HCT116 (cell line): ENCODE data around the gene GATB. TPM values are rescaled to one million over a fixed set of nuclear protein-coding genes. Genes with fewer than 3 reads are reported as not detected.

Experiments
- ATAC-seq: fragments of 200-7000 bp; cut with Tn5 transposase; 2 replicates; pipeline ENCODE4 v1.9.1; 2020; ENCODE audit warnings: mild to moderate bottlenecking, moderate library complexity
- BruUV-seq: library from RNA; stranded (reverse); fragments of 400-500 nt; replicated peaks from 2 replicates; lab custom pipeline; 2021; lab: Mats Ljungman, UMichigan
- CTCF ChIA-PET: fragments of 300-600 bp; sonication (Branson Sonifier 250); formaldehyde crosslinking; loops from one replicate; lab custom pipeline; 2021; ENCODE audit warnings: antibody characterized with exemption; lab: Charles Lee
- POLR2A ChIA-PET: fragments of 300-600, 350-600 bp; sonication (Branson Sonifier 250); formaldehyde crosslinking; loops from one replicate; lab custom pipeline; 2021; ENCODE audit warnings: antibody characterized with exemption; lab: Charles Lee
- RAD21 ChIA-PET, 2 experiments: fragments of 300-600 bp; sonication (Branson Sonifier 250); formaldehyde crosslinking; loops; one replicate each; lab custom pipeline; 2023; ENCODE audit warnings: low total read pairs in 2 of 2; ENCODE audit not compliant: uncharacterized antibody in 2 of 2, unreplicated experiment in 2 of 2, low non-redundant PET in 1 of 2; lab: Charles Lee
- DNase-seq: peaks from one replicate; pipeline ENCODE4 v3.0.0-alpha.2; 2010; ENCODE audit warnings: low read depth, low spot score
- H2AFZ ChIP-seq: fragments of 200-600 bp; shearing (Covaris generic), sonication (generic); 2 replicates; pipeline ENCODE4 v1.6.1; 2017; ENCODE audit warnings: low read depth, mixed run types, mixed read lengths, antibody characterized with exemption, low read length; ENCODE audit not compliant: poor library complexity, severe bottlenecking
- H3K27ac ChIP-seq: 2 replicates; pipeline ENCODE4 v1.5.1; 2012; ENCODE audit warnings: low read depth, low read length
- H3K27me3 ChIP-seq: fragments of 200-600 bp; sonication (generic); 2 replicates; pipeline ENCODE4 v1.6.1; 2016; ENCODE audit warnings: mixed run types, low read length, mixed read lengths; ENCODE audit not compliant: insufficient read depth
- H3K36me3 ChIP-seq, 2 experiments: fragments of 200-500 bp in 1 of 2; fragments of 200-600 bp in 1 of 2; sonication (Bioruptor generic) in 1 of 2; sonication (generic) in 1 of 2; 2 replicates each; pipeline versions ENCODE4 v1.5.1 to v1.6.1; 2014 to 2016; ENCODE audit warnings: low read length in 2 of 2, inconsistent platforms in 1 of 2, mixed read lengths in 1 of 2, mixed run types in 1 of 2; ENCODE audit not compliant: insufficient read depth in 2 of 2, control insufficient read depth in 1 of 2
- H3K4me1 ChIP-seq, 2 experiments: fragments of 200-600 bp in 1 of 2; sonication (generic) in 1 of 2; 2 replicates each; pipeline versions ENCODE4 v1.5.1 to v1.6.1; 2012 to 2017; ENCODE audit warnings: low read length in 2 of 2, inconsistent platforms in 1 of 2, mild to moderate bottlenecking in 1 of 2, mixed read lengths in 1 of 2, mixed run types in 1 of 2, moderate library complexity in 1 of 2; ENCODE audit not compliant: insufficient read depth in 2 of 2, control insufficient read depth in 1 of 2
- H3K4me2 ChIP-seq: fragments of 200-600 bp; sonication (generic); 2 replicates; pipeline ENCODE4 v1.6.1; 2017; ENCODE audit warnings: mixed run types, low read length, mixed read lengths
- H3K4me3 ChIP-seq, 2 experiments: fragments of 200-600 bp in 1 of 2; sonication (generic) in 1 of 2; replicated peaks in 1 of 2; 2 replicates each; pipeline ENCODE4 v1.5.1; 2011 to 2016; ENCODE audit warnings: low read length in 2 of 2, control low read depth in 1 of 2, low read depth in 1 of 2, mild to moderate bottlenecking in 1 of 2, mixed read lengths in 1 of 2, mixed run types in 1 of 2
- H3K79me2 ChIP-seq: fragments of 200-600 bp; sonication (generic); 2 replicates; pipeline ENCODE4 v1.6.1; 2017; ENCODE audit warnings: mild to moderate bottlenecking, mixed run types, low read length, moderate library complexity, mixed read lengths; ENCODE audit not compliant: insufficient read depth
- H3K9ac ChIP-seq: fragments of 200-600 bp; sonication (generic); 2 replicates; pipeline ENCODE4 v1.6.1; 2016; ENCODE audit warnings: low read length, mixed read lengths
- H3K9me2 ChIP-seq: fragments of 200-600 bp; sonication (generic), shearing (Covaris generic); 2 replicates; pipeline ENCODE4 v1.6.1; 2017; ENCODE audit warnings: mixed run types, mild to moderate bottlenecking, moderate library complexity; ENCODE audit not compliant: insufficient read depth
- H3K9me3 ChIP-seq, 2 experiments: fragments of 200-500 bp in 1 of 2; fragments of 200-600 bp in 1 of 2; sonication (Bioruptor generic) in 1 of 2; sonication (generic) in 1 of 2; 2 replicates each; pipeline ENCODE4 v1.6.1; 2014 to 2017; ENCODE audit warnings: low read length in 2 of 2, mixed read lengths in 2 of 2, inconsistent platforms in 1 of 2, low read depth in 1 of 2, mild to moderate bottlenecking in 1 of 2, mixed run types in 1 of 2, moderate library complexity in 1 of 2; ENCODE audit not compliant: control insufficient read depth in 1 of 2, insufficient read depth in 1 of 2
- H4K20me1 ChIP-seq: fragments of 200-600 bp; sonication (generic), shearing (Covaris generic); 2 replicates; pipeline ENCODE4 v1.6.1; 2017; ENCODE audit warnings: mixed run types, mild to moderate bottlenecking, moderate library complexity; ENCODE audit not compliant: insufficient read depth
- ATF3 ChIP-seq: IDR thresholded peaks from 2 replicates; pipeline ENCODE4 v1.6.1; 2012
- CBX3 ChIP-seq: IDR thresholded peaks from 2 replicates; pipeline ENCODE4 v1.6.1; 2012; ENCODE audit warnings: low read depth
- CEBPB ChIP-seq: IDR thresholded peaks from 2 replicates; pipeline ENCODE4 v1.6.1; 2012; ENCODE audit warnings: low read depth
- EGR1 ChIP-seq: IDR thresholded peaks from 2 replicates; pipeline ENCODE4 v1.6.1; 2012; ENCODE audit warnings: low read depth
- ELF1 ChIP-seq: IDR thresholded peaks from 2 replicates; pipeline ENCODE4 v1.6.1; 2012; ENCODE audit warnings: low read depth, borderline replicate concordance
- EZH2 ChIP-seq: fragments of 200-600 bp; sonication (generic); IDR thresholded peaks from 2 replicates; pipeline ENCODE4 v1.6.1; 2017; ENCODE audit warnings: antibody characterized with exemption, mixed run types
- EZH2phosphoT487 ChIP-seq: fragments of 200-600 bp; IDR thresholded peaks from 2 replicates; pipeline ENCODE4 v1.6.1; 2018; ENCODE audit warnings: antibody characterized with exemption, borderline replicate concordance
- JUND ChIP-seq: IDR thresholded peaks from 2 replicates; pipeline ENCODE4 v1.6.1; 2012
- POLR2A ChIP-seq: IDR thresholded peaks from 2 replicates; pipeline ENCODE4 v1.7.0; 2011; ENCODE audit warnings: borderline replicate concordance; ENCODE audit not compliant: insufficient read depth, insufficient read length; ENCODE audit errors: extremely low read depth
- REST ChIP-seq: IDR thresholded peaks from 2 replicates; pipeline ENCODE4 v1.6.1; 2012; ENCODE audit warnings: low read depth
- SIN3A ChIP-seq: IDR thresholded peaks from 2 replicates; pipeline ENCODE4 v1.6.1; 2012; ENCODE audit warnings: low read depth
- SP1 ChIP-seq: IDR thresholded peaks from 2 replicates; pipeline ENCODE4 v1.6.1; 2012; ENCODE audit warnings: low read depth
- TCF7L2 ChIP-seq: IDR thresholded peaks from 2 replicates; pipeline ENCODE4 v1.7.0; 2011; ENCODE audit warnings: borderline replicate concordance, inconsistent platforms; ENCODE audit not compliant: insufficient read depth, insufficient read length; ENCODE audit errors: extremely low read depth
- ZBTB33 ChIP-seq: IDR thresholded peaks from 2 replicates; pipeline ENCODE4 v1.6.1; 2011; ENCODE audit warnings: mild to moderate bottlenecking, low read length, moderate library complexity; ENCODE audit not compliant: insufficient replicate concordance; ENCODE audit errors: extremely low read depth
- ZFX ChIP-seq: fragments of 450-650 bp; IDR thresholded peaks from 2 replicates; pipeline ENCODE4 v1.6.1; 2017
- intact Hi-C: fragments of 100-400 bp; cut with micrococcal nuclease; formaldehyde crosslinking; loops from 2 replicates; pipeline ENCODE4 v1.10.0; 2022
- total RNA-seq: library from RNA; stranded (reverse); gene quantifications from one replicate; pipeline ENCODE4 v1.2.1, GENCODE V29; 2021; ENCODE audit not compliant: unreplicated experiment
- TF ChIP-seq, protein P1 (sequence below): IDR thresholded peaks from 2 replicates; pipeline ENCODE4 v1.6.1; 2012
- TF ChIP-seq, protein P2 (sequence below), 3 experiments: fragments of 200-600 bp in 1 of 3; sonication (generic) in 1 of 3; IDR thresholded peaks in 2 of 3; conservative IDR thresholded peaks in 1 of 3; 2 replicates each; pipeline ENCODE4 v1.5.1; 2012 to 2017; ENCODE audit warnings: low read depth in 2 of 3, low read length in 2 of 3, antibody characterized with exemption in 1 of 3, borderline replicate concordance in 1 of 3, control low read depth in 1 of 3, mild to moderate bottlenecking in 1 of 3, mixed read lengths in 1 of 3, mixed run types in 1 of 3, moderate library complexity in 1 of 3; ENCODE audit not compliant: insufficient read depth in 1 of 3

GATB gene
- total RNA-seq, 1 experiment from 2014 or later: 29.3 TPM

- ATAC-seq (no peak), DNase-seq (no peak)
- Histone ChIP-seq H3K4me3 (no peak overlapping the region), H2AFZ (no peak overlapping the region), H3K79me2 (no peaks in the 10 kb centered on the region), H3K36me3 (no peaks in the 10 kb centered on the region), H3K27ac (no peak overlapping the region), H4K20me1 (no peaks in the 10 kb centered on the region), H3K4me2 (no peak overlapping the region), H3K4me1 (no peaks in the 10 kb centered on the region), H3K9ac (no peak overlapping the region), H3K9me2 (no peaks in the 10 kb centered on the region), H3K27me3 (no peaks in the 10 kb centered on the region), H3K9me3 (no peaks in the 10 kb centered on the region)
- POLR2A ChIA-PET: no interaction called here
- TF ChIP-seq EGR1 (no peak), TCF7L2 (no peak), SP1 (no peak), JUND (no peak), REST (no peak), CBX3 (no peak), ATF3 (no peak), ELF1 (no peak), CEBPB (no peak), ZBTB33 (no peak), SIN3A (no peak), EZH2 (no peak), POLR2A (no peak), EZH2phosphoT487 (no peak), ZFX (no peak)
- TF ChIP-seq, protein P1, sequence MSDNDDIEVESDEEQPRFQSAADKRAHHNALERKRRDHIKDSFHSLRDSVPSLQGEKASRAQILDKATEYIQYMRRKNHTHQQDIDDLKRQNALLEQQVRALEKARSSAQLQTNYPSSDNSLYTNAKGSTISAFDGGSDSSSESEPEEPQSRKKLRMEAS: no peak
- TF ChIP-seq, protein P2, sequence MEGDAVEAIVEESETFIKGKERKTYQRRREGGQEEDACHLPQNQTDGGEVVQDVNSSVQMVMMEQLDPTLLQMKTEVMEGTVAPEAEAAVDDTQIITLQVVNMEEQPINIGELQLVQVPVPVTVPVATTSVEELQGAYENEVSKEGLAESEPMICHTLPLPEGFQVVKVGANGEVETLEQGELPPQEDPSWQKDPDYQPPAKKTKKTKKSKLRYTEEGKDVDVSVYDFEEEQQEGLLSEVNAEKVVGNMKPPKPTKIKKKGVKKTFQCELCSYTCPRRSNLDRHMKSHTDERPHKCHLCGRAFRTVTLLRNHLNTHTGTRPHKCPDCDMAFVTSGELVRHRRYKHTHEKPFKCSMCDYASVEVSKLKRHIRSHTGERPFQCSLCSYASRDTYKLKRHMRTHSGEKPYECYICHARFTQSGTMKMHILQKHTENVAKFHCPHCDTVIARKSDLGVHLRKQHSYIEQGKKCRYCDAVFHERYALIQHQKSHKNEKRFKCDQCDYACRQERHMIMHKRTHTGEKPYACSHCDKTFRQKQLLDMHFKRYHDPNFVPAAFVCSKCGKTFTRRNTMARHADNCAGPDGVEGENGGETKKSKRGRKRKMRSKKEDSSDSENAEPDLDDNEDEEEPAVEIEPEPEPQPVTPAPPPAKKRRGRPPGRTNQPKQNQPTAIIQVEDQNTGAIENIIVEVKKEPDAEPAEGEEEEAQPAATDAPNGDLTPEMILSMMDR (IDR thresholded peaks at IDR 0.05 in 2 of 3, conservative IDR thresholded peaks at IDR 0.05 in 1 of 3; ENCODE audit: borderline replicate concordance in 1 of 3, insufficient read depth in 1 of 3, low read depth in 2 of 3, low read length in 2 of 3): no peak
- RAD21 ChIA-PET: no interaction called here
- BruUV-seq: no TSS peak
- intact Hi-C loops: no loop called here
- CTCF ChIA-PET: no interaction called here
Observed at GRCh38 chr4:151669990-151670389, 90.8 kb downstream of the GATB start.
